BJ (cell line): Measurements from ENCODE around the gene MACIR. TPM values are rescaled to one million over a fixed set of nuclear protein-coding genes. Genes with fewer than 3 reads are reported as not detected.

Experiments used
- CTCF ChIA-PET: fragments of 350-600 bp; formaldehyde crosslinking; extraction: SDS; loops from one replicate; lab custom pipeline; 2021; ENCODE audit warnings: antibody characterized with exemption, inconsistent platforms; lab: Yijun Ruan, JAX
- POLR2A ChIA-PET: fragments of 300-600 bp; sonication (Branson Sonifier 250); formaldehyde crosslinking; extraction: SDS; loops from one replicate; lab custom pipeline; 2021; ENCODE audit warnings: antibody characterized with exemption; lab: Charles Lee
- DNase-seq: peaks from one replicate; pipeline ENCODE4 v3.0.0-alpha.2; 2011; ENCODE audit warnings: low read depth
- H3K27me3 ChIP-seq: 2 replicates; pipeline ENCODE4 v1.6.0; 2011; ENCODE audit warnings: low read length; ENCODE audit not compliant: control insufficient read depth, insufficient read depth
- H3K36me3 ChIP-seq: 2 replicates; pipeline ENCODE4 v1.5.1; 2011; ENCODE audit warnings: low read length; ENCODE audit not compliant: control insufficient read depth, insufficient read depth
- H3K4me3 ChIP-seq: 2 replicates; pipeline ENCODE4 v1.5.1; 2011; ENCODE audit warnings: low read depth, mild to moderate bottlenecking, control low read depth, low read length
- polyA plus RNA-seq: library from polyadenylated mRNA; depleted of rRNA; stranded (reverse); fragments of >200 nt; gene quantifications from 2 replicates; pipeline ENCODE4 v1.2.3, GENCODE V29; 2011
- TF ChIP-seq, protein P1 (sequence below): IDR thresholded peaks from 2 replicates; pipeline ENCODE4 v1.5.1; 2011; ENCODE audit warnings: low read depth, mild to moderate bottlenecking, control low read depth, inconsistent platforms, low read length, moderate library complexity; ENCODE audit not compliant: insufficient read depth

The MACIR gene
- polyA plus RNA-seq, 1 experiment = 29.1 TPM

DNA sequence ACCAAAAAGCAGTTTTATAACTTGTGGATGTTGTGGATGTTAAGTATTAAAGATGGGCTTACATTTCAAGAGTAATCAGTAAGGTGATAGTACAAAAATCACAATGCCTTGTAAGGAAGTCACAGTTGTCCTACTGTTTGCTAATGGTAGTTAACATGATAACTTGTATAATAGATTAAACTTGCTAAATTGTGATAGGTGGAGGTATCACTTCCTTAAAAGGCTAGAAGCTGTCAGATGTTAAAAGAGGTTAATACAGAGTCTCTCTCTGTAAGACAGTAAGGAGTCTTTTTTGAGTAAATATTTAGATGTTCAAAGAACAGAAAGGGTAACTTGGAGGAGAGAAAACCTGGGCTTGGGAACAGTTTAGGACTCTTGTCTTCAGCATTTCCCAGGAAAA lies 14.2 kb upstream of the MACIR start:
- CTCF ChIA-PET = no interaction called here

DNA sequence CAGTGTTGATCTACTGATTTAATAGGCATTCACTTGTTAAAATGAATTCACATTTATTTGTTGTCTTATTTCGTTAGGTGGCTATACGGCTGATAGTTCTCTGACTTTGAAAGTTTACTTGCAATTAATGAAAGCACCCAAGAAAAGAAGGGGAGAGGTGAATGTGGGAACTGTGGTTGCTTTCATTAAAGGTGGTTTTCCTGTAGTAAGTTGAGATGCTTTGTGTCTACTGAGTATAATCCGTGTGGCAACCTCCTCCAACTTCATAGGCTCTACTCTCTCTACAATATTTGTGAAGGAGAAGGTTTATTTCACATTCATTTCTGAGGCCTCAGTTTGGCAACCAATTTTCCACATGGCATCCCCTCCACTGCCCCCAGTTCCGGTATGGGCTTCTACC lies 12.8 kb upstream of the MACIR start:
- TF ChIP-seq, protein P1, sequence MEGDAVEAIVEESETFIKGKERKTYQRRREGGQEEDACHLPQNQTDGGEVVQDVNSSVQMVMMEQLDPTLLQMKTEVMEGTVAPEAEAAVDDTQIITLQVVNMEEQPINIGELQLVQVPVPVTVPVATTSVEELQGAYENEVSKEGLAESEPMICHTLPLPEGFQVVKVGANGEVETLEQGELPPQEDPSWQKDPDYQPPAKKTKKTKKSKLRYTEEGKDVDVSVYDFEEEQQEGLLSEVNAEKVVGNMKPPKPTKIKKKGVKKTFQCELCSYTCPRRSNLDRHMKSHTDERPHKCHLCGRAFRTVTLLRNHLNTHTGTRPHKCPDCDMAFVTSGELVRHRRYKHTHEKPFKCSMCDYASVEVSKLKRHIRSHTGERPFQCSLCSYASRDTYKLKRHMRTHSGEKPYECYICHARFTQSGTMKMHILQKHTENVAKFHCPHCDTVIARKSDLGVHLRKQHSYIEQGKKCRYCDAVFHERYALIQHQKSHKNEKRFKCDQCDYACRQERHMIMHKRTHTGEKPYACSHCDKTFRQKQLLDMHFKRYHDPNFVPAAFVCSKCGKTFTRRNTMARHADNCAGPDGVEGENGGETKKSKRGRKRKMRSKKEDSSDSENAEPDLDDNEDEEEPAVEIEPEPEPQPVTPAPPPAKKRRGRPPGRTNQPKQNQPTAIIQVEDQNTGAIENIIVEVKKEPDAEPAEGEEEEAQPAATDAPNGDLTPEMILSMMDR = no peak
- DNase-seq = no peak
- CTCF ChIA-PET = interaction anchor here (1.5 to 2.0 kb wide), 2 partner anchors 13 to 230 kb away, joined by 6 to 10 read pairs; no protein-coding TSS in a partner anchor
- POLR2A ChIA-PET = no interaction called here
- Histone ChIP-seq H3K27me3 (no peaks in the 10 kb centered on the region), H3K36me3 (no peaks in the 10 kb centered on the region), H3K4me3 (no peak overlapping the region)

More for the DNA sequence above, 14.2 kb upstream of the MACIR start:
- TF ChIP-seq, protein P1 = no peak
- Histone ChIP-seq H3K4me3 (no peak overlapping the region), H3K36me3 (no peaks in the 10 kb centered on the region), H3K27me3 (no peaks in the 10 kb centered on the region)
- DNase-seq = no peak
- POLR2A ChIA-PET = no interaction called here

DNA sequence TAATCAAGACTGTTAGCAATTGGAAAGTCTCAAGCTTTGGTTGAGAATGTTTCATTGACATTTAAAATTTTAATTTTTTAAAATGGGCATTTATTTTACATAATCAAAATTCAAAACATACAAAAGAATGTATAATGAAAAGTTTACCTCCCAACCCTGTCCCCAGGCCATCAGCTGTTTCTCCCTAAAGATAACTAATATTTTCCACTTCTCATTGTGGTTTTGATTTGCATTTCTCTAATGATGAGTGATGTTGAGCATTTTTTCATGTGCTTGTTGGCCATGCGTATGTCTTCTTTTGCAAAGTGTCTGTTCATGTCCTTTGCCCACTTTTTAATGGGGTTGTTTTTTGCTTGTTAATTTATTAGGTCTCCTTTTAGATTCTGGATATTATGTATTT lies 11.4 kb upstream of the MACIR start:
- Histone ChIP-seq H3K4me3 (no peak overlapping the region), H3K36me3 (no peaks in the 10 kb centered on the region), H3K27me3 (no peaks in the 10 kb centered on the region)
- POLR2A ChIA-PET = interaction anchor here (0.7 kb wide), 1 partner anchor 26 kb away, joined by 3 read pairs; no protein-coding TSS in a partner anchor
- CTCF ChIA-PET = interaction anchor here (1.5 to 2.0 kb wide), 2 partner anchors 15 to 229 kb away, joined by 6 to 10 read pairs; no protein-coding TSS in a partner anchor
- TF ChIP-seq, protein P1 = no peak
- DNase-seq = no peak

DNA sequence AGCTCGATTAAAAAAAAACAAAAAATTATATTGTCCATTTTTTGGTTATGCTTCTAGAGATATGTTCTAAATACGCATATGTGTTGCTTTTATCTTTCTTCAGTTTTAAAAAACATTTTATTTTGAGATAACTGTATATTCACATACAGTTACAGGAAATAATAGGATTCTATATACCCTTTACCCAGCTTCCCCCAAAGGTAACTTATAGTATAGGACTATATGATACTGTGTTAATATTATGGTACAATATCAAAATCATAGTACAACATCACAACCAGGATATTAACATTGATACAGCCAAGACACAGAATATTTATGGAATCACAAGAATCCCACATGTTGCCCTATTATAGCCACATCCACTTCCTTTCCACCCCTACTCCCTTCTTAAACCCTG lies 9.5 kb upstream of the MACIR start:
- Histone ChIP-seq H3K4me3 (no peak overlapping the region), H3K36me3 (no peaks in the 10 kb centered on the region), H3K27me3 (no peaks in the 10 kb centered on the region)
- TF ChIP-seq, protein P1 = no peak
- no peak for DNase-seq
- ChIA-PET POLR2A (no interaction called here), CTCF (no interaction called here)

DNA sequence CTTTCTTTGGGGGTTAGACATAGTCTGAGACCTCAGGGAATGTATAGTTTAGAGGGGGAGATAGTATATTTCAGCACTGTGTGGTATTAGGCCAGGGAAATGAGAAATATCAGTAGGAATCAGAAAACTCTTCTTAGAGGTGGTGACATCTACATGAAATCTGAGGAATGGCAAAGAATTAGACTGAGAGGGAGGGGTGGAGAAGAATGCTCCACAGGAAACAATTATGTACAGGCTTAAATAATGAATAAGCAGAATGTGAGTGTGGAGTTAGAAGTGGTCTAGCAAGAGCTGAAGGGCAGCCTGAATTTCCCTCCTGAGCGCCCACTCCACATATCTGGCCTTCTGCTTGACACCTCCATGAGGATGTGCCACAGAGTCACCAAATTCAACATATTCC lies 3.6 kb upstream of the MACIR start:
- TF ChIP-seq, protein P1 = no peak
- Histone ChIP-seq H3K27me3 (no peaks in the 10 kb centered on the region), H3K4me3 (no peak overlapping the region), H3K36me3 (no peaks in the 10 kb centered on the region)
- no peak for DNase-seq
- ChIA-PET CTCF (interaction anchor here (0.5 to 7.6 kb wide), 3 partner anchors 18 to 221 kb away, joined by 3 to 50 read pairs (median 5); no protein-coding TSS in a partner anchor), POLR2A (no interaction called here)
